PFSK-1 (cell line): ENCODE data around the gene ZBP1.

Source experiments
- SIN3A ChIP-seq: IDR thresholded peaks from 2 replicates; pipeline ENCODE4 v1.6.1; 2012; ENCODE audit warnings: mild to moderate bottlenecking, low read length, moderate library complexity, borderline replicate concordance; ENCODE audit not compliant: insufficient read depth
- TAF1 ChIP-seq: IDR thresholded peaks from 2 replicates; pipeline ENCODE4 v1.6.1; 2012; ENCODE audit warnings: low read length, control low read depth, borderline replicate concordance; ENCODE audit not compliant: insufficient read depth

- no peak for TF ChIP-seq TAF1
- no peak for TF ChIP-seq SIN3A
Observed at GRCh38 chr20:57585466-57586213, 34.6 kb downstream of the ZBP1 start.
